Stimulated activated memory B cell treated with anti-CD40 and anti-IgM and Interleukin-4, amounts not matched to agents 10 μg/mL and 1 μg/mL and 100 μg/mL, for 72 hours (primary cell): ENCODE measurements around the gene BTBD16.
A peak's percentile ranks its signal among the peaks of the same experiment; 100 is the strongest.

Experiments used
- ATAC-seq: fragments of 150-1000 bp; cut with Tn5 transposase; 2 replicates; pipeline ENCODE4 v1.10.0; 2021
- H3K27ac Mint-ChIP-seq: one replicate; pipeline ENCODE4 v1.8.0; 2022; ENCODE audit warnings: mild to moderate bottlenecking, mixed read lengths
- H3K27me3 Mint-ChIP-seq: one replicate; pipeline ENCODE4 v1.8.0; 2022; ENCODE audit warnings: mixed read lengths
- H3K36me3 Mint-ChIP-seq: one replicate; pipeline ENCODE4 v1.8.0; 2022; ENCODE audit warnings: mixed read lengths
- H3K4me1 Mint-ChIP-seq: one replicate; pipeline ENCODE4 v1.8.0; 2022; ENCODE audit warnings: mixed read lengths
- H3K4me3 Mint-ChIP-seq: one replicate; pipeline ENCODE4 v1.8.0; 2022; ENCODE audit warnings: mild to moderate bottlenecking, moderate library complexity, mixed read lengths
- H3K9me3 Mint-ChIP-seq: one replicate; pipeline ENCODE4 v1.8.0; 2022; ENCODE audit warnings: mixed read lengths

BTBD16 gene

DNA sequence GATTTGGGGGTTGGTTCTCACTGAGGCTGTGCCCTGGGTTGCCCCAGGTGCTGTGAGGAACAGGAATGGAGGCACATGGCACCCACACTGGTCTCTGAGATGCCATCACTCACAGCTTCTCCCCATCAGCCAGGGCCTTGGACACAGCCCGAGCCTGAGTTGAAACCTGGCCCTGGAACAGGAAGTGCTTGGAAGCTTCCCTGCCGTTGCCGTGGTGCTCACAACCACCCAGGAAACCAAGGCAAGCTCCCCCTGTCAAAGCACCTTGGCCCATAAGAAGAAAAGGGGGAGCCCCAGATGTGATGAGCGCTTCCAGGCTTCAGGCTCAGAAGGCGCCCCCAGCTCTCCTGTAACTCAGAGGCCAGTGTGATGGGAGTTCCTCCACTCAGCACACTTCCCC lies at the start of gene BTBD16:
Gene BTBD16 (plus strand): TSS at position 221 of the 400 bp plus-strand sequence. CDS start 3,786 bp downstream, outside the sequence.
- Mint-ChIP-seq H3K4me3 (no peak within 1 kb of the TSS), H3K9me3 (no peaks in the 10 kb centered on the region), H3K27ac (no peak within 1 kb of the TSS), H3K27me3 (peaks cover 18% of the 10 kb centered on the region), H3K4me1 (no peaks in the 10 kb centered on the region), H3K36me3 (no peaks in the 10 kb centered on the region)
- no peak for ATAC-seq

DNA sequence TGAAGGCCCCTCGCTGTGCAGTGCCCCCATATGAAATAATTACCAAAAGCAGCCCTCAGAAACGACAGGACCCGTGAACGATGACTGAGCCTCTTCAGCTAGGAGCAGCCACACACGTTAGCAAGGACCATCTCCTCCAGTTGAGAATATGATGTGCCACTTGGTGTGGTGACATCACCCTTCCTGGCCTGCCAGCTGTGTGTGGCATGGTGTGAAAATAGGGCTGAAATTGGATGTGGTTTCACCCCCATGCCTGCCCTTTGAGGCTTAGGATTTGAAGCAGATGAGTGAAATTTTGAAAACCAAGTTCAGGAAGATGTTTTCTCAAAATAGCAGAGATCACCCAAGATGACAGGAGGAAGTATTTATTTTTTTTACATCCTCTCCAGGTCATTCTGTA lies 49.1 kb upstream of the BTBD16 start:
- Mint-ChIP-seq H3K27ac (no peak overlapping the region), H3K27me3 (peaks cover 21% of the 10 kb centered on the region), H3K4me3 (no peak overlapping the region), H3K4me1 (no peaks in the 10 kb centered on the region), H3K36me3 (no peaks in the 10 kb centered on the region), H3K9me3 (no peaks in the 10 kb centered on the region)
- no peak for ATAC-seq

DNA sequence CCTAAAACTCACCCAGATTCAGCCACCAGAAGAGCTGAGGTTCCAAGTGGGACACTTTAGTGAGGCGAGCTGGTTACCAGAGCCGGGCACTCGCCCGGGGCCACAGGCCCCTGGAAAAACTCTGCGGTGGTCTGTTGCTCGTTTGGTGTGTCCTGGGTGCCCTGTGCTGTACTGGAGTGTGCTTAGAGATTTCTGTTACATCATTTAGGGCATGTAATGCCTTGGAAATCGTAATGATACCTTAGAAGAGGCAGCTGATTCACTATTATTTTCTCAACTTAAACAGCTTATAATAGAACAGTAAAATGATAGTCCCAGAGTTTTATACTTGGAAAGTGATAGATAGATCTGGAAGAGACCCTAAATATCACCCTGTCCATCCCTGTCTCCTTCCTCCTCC lies 48.5 kb upstream of the BTBD16 start:
- H3K9me3 Mint-ChIP-seq = no peaks in the 10 kb centered on the region
- no peak overlapping the region for H3K4me3 Mint-ChIP-seq
- no peaks in the 10 kb centered on the region for H3K36me3 Mint-ChIP-seq

DNA sequence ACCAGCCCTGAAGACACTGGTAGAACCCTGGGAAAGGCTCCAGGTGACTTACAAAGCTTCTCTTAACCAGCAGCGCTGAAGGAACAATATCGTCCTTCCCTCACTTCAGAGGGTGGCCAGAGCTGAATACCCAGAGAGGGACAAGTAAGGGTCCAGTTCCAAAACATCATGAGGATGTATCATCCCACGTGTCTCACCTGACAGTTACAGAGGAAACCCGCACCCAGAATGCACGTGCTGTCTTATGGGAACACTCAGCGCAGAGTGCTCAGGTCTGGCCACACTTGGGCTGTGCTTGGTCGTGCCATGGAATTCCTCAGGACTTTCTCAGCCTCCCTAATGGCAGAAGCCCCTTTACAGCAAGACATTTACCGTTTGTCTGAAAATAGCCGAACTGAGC lies 46.9 kb upstream of the BTBD16 start:
- peaks cover 15% of the 10 kb centered on the region for H3K27me3 Mint-ChIP-seq
- H3K4me1 Mint-ChIP-seq = no peaks in the 10 kb centered on the region
- no peaks in the 10 kb centered on the region for H3K36me3 Mint-ChIP-seq
- no peak overlapping the region for H3K4me3 Mint-ChIP-seq
- no peaks in the 10 kb centered on the region for H3K9me3 Mint-ChIP-seq
- H3K27ac Mint-ChIP-seq = no peak overlapping the region
- ATAC-seq = no peak

More for the DNA sequence above, 48.5 kb upstream of the BTBD16 start:
- ATAC-seq = no peak
- peaks cover 21% of the 10 kb centered on the region for H3K27me3 Mint-ChIP-seq
- no peaks in the 10 kb centered on the region for H3K4me1 Mint-ChIP-seq
- H3K27ac Mint-ChIP-seq = no peak overlapping the region

DNA sequence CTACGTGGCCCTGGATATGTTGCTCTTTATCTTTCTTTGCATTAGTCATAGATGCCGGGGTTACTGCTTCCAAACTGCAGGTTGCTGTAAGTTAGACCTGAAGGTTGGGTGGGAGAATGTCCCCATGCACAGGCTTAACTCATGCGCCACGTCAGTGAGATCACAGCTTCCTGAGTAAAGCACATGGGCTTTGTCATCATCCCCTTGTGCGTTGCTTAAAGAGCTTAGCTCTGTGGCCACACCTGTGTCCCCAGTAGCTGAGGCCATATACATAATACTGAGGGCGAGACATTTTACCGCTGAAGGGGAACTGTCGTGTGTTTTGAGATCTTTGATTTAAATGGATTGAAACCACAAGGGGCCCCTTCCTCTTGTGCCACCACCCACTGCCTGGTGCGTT lies 45.8 kb upstream of the BTBD16 start:
- Mint-ChIP-seq H3K4me3 (no peak overlapping the region), H3K36me3 (no peaks in the 10 kb centered on the region), H3K27ac (no peak overlapping the region), H3K4me1 (no peaks in the 10 kb centered on the region), H3K27me3 (peaks cover 10% of the 10 kb centered on the region), H3K9me3 (no peaks in the 10 kb centered on the region)
- ATAC-seq = no peak

DNA sequence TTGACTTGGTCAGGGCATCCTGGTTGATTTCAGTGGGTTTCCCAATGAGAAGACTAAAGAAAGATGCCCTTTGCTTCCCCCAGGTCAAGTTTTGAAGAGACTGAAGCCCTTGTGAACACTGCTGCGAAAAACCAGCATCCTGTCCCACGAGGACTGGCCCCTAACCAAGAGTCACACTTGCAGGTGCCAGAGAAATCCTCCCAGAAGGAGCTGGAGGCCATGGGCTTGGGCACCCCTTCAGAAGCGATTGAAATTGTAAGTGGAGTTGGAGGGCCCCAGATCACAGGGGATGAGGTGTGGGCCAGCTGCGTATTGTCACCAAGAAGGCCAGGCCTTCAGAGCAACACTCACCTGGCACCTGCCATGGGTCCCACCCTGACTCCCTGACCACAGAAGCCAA lies 43.3 kb upstream of the BTBD16 start:
- Mint-ChIP-seq H3K4me1 (no peaks in the 10 kb centered on the region), H3K4me3 (no peak overlapping the region), H3K9me3 (no peaks in the 10 kb centered on the region), H3K27ac (no peak overlapping the region), H3K36me3 (no peaks in the 10 kb centered on the region), H3K27me3 (peaks cover 10% of the 10 kb centered on the region)
- no peak for ATAC-seq

DNA sequence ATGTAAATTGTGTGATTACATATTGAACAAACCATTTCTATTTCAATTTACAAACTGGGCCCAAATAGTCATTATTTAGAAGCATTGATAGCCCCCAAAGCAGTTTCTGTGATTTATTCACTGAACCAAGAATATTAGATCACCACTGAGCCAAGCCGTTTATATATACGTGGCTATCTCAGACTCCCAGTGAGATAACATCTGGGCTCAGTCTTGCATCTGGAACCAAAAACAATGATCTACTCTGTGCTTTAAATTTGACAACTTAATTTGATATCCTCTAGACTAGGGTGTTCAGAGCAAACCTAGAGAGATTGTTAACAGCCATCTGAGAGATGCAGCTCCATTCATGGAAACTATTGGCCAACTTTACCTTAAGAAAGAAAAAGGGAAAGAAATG lies 41.4 kb upstream of the BTBD16 start:
- Mint-ChIP-seq H3K4me3 (no peak overlapping the region), H3K27ac (no peak overlapping the region), H3K9me3 (no peaks in the 10 kb centered on the region), H3K4me1 (no peaks in the 10 kb centered on the region), H3K27me3 (peaks cover 21% of the 10 kb centered on the region), H3K36me3 (no peaks in the 10 kb centered on the region)
- ATAC-seq = no peak

DNA sequence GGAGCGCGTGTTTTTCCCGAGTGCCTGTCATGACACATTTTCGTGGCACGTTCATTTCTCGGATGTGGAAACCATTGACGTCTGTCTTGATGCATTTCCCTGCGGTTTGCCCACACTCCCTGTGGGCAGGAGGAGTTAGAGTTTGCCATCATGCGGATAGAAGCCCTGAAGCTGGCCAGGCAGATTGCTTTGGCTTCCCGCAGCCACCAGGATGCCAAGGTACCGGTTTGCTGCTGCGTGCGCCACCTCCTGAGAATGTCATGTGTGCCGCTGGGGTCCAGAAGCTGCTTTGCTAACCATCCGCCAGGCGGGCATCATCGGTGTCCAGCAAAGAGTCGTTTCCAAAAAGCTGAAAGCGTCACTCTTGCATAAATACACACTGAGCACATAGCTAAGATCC lies 40.9 kb upstream of the BTBD16 start:
- Mint-ChIP-seq H3K27me3 (peaks cover 21% of the 10 kb centered on the region), H3K4me3 (no peak overlapping the region), H3K4me1 (no peaks in the 10 kb centered on the region), H3K36me3 (no peaks in the 10 kb centered on the region), H3K9me3 (no peaks in the 10 kb centered on the region), H3K27ac (no peak overlapping the region)
- ATAC-seq = no peak

DNA sequence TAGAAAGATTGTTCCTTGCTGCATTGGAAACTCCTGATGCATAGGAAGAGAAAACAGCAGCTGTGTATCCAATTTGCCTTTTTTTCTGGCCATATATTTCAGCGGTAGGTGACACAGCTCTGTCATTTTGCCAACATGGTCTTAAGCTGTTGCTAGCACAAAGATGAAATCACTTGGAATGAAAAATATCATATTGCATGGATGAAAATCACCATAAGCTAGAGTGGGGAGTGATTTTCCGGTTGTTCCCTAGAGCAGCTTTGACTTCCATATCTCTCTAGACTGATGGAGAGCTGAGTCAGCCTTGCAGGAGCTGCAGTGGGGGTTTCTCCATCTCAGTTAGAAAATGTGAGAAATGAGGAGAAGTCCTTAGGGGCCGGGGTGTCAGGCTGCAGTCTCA lies 38.3 kb upstream of the BTBD16 start:
- Mint-ChIP-seq H3K27me3 (peaks cover 10% of the 10 kb centered on the region), H3K9me3 (no peaks in the 10 kb centered on the region), H3K4me1 (no peaks in the 10 kb centered on the region)

DNA sequence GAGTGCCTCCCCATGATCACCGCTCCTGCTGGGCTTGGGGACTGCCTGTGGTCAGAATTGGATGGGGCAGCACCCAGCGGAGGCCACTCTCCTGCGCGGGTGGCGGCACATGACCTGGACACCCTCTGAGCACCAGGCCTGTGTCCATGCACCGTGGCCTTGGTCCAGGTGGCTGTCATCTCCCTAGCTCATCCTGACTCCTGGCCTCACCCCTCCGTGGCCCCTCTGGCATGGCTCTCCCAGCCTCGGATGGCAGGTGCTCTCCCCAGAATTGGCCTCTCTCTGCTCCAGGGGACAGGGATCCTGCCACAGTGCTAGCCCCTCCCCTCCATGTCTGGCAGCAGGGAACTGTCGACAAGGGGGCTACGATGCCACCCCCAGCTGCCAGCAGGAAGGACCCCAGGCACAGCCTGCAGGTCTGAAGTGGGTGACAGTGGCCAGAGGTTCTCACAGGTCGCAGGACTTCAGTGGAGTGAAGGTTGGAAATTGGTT lies 37.2 kb upstream of the BTBD16 start:
- Mint-ChIP-seq H3K27ac (no peak overlapping the region), H3K9me3 (no peaks in the 10 kb centered on the region), H3K4me3 (no peak overlapping the region), H3K4me1 (no peaks in the 10 kb centered on the region), H3K36me3 (no peaks in the 10 kb centered on the region), H3K27me3 (peaks cover 10% of the 10 kb centered on the region)
- peak; percentile 6 for ATAC-seq

More for the DNA sequence above, 38.3 kb upstream of the BTBD16 start:
- no peak overlapping the region for H3K27ac Mint-ChIP-seq
- no peaks in the 10 kb centered on the region for H3K36me3 Mint-ChIP-seq
- ATAC-seq = no peak
- no peak overlapping the region for H3K4me3 Mint-ChIP-seq

DNA sequence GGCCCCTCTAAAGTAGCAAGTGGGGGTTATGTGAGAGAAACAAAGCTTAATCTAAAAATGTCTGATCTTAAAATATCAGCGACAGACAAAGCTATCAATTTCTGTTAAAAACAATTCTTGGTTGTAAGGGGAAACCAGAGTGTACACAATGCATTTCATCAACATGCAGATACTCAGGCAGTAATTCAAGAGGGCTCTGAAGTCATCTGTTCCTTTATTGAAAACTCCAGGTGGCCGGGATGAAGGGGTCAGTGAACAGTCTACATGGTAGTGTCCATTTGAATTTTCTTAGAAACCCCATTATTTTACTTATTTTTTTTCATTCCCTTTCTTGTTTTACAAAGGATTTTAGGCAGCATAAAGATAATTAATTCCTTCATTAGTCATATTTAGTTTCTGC lies 36.7 kb upstream of the BTBD16 start:
- ATAC-seq = no peak
- no peak overlapping the region for H3K4me3 Mint-ChIP-seq
- H3K36me3 Mint-ChIP-seq = no peaks in the 10 kb centered on the region
- peaks cover 10% of the 10 kb centered on the region for H3K27me3 Mint-ChIP-seq
- H3K4me1 Mint-ChIP-seq = no peaks in the 10 kb centered on the region
- H3K9me3 Mint-ChIP-seq = no peaks in the 10 kb centered on the region
- H3K27ac Mint-ChIP-seq = no peak overlapping the region

DNA sequence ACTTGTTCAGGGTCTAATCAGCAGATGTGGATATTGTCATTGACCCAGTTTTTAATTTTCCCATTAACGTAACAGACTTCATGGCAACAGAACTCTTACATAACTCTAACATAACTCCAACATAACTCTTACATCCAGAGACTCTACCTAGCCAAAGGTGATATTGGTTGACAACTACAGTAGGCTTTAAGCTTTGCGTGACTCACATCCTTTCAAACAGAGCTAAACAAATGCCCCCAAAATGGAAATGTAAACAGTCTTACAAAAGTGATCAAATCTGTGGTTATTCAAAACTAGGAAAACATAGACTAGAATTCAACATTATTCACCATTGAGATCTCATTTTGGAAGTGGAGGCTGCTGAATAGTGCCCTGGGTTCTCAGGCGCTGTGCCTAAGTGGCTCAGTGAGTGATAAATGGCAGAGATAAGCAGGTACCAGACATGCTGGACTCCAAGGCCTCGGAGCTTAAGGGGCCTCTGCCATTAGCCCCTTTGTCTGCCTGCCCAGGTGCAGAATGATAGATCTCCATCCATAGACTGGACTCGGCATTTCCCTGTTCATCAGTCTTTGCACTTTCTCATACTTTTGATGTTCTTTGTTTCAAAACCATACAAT lies 34.3 kb upstream of the BTBD16 start:
- H3K9me3 Mint-ChIP-seq = no peaks in the 10 kb centered on the region
- no peak for ATAC-seq
- H3K27me3 Mint-ChIP-seq = peaks cover 10% of the 10 kb centered on the region
- no peak overlapping the region for H3K4me3 Mint-ChIP-seq
- no peaks in the 10 kb centered on the region for H3K36me3 Mint-ChIP-seq
- no peak overlapping the region for H3K27ac Mint-ChIP-seq
- no peaks in the 10 kb centered on the region for H3K4me1 Mint-ChIP-seq

DNA sequence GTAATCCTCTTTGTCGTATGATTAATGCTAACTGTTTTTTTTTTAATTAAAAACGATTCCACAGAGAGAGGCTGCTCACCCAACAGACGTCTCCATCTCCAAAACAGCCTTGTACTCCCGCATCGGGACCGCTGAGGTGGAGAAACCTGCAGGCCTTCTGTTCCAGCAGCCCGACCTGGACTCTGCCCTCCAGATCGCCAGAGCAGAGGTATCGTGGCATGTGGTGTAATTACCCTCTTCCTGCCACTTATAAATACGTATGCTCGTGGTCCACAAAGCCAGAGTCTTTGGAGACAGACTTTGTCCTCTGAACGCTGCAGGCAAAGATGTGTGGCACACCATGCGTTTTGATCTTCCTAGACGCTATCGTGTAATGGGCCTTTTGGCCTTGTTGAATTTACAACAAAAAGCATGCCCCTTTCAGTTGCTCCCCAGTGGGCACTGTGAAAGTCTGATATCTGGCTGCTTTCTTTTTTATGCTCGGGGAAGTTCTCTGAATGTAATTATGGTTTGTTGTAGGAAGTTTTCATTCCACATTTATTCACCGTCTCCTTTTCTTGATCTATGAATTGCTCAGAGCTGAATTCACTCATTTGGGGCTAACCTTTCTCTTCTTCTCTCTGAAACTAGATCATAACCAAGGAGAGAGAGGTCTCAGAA lies 33.6 kb upstream of the BTBD16 start:
- Mint-ChIP-seq H3K36me3 (no peaks in the 10 kb centered on the region), H3K4me1 (no peaks in the 10 kb centered on the region), H3K4me3 (no peak overlapping the region), H3K27me3 (peaks cover 10% of the 10 kb centered on the region), H3K27ac (no peak overlapping the region), H3K9me3 (no peaks in the 10 kb centered on the region)
- no peak for ATAC-seq

DNA sequence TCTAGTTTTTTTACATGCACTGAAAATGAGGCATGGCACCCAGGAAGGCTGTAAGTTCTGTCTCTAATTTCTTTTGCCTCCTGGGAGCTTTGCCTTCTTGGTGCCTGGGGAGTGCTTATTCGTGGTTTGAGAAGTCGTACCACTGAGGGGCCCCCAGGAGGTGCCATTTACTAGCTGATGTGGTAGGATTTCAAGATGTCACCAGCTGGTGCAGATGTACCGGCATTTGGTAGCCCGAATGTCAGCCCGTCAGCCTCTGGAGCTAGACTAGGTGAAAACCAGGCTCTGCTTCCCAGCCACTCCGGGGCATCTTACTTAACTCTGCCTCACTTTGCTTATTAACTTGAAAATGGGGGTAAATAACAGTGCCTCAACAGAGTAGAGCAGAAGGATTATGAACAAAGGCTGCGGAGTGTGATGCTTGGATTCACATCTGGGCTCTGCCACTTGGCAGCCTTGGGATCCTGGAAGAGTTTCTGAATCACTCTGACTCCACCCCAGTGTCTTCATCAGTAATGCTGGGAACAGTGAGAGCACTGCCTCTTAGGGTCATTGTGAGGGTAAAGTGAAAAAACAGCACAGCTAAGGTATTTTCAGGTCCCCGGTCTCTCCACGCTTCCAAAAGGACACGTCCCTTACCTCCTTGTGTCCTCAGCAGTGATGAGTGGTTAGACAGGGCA lies 31.4 kb upstream of the BTBD16 start:
- no peaks in the 10 kb centered on the region for H3K27me3 Mint-ChIP-seq
- H3K9me3 Mint-ChIP-seq = no peaks in the 10 kb centered on the region
- ATAC-seq = no peak
- no peak overlapping the region for H3K27ac Mint-ChIP-seq
- H3K36me3 Mint-ChIP-seq = no peaks in the 10 kb centered on the region
- H3K4me3 Mint-ChIP-seq = no peak overlapping the region
- H3K4me1 Mint-ChIP-seq = no peaks in the 10 kb centered on the region

DNA sequence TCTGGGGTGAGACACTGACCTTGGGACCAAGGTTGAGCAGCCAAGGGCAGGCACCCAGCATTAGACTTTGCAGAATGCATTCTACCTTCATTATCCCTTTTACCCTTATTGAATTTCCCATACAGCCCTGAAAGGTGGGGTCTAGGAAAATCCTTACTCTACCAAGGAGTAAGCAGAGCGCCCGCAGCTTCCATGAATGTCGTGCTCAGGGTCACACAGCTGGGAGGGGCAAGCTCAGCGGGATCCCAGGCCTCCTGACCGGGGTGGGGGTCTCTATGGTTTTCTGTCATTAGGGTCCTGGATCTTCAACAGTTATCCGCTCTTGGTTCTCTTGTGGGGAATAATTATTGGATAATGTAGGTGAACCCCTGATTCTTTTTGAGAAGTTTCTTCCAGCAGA lies 30.7 kb upstream of the BTBD16 start:
- no peak for ATAC-seq
- no peak overlapping the region for H3K4me3 Mint-ChIP-seq
- no peaks in the 10 kb centered on the region for H3K27me3 Mint-ChIP-seq
- H3K27ac Mint-ChIP-seq = no peak overlapping the region
- no peaks in the 10 kb centered on the region for H3K9me3 Mint-ChIP-seq
- H3K4me1 Mint-ChIP-seq = no peaks in the 10 kb centered on the region
- H3K36me3 Mint-ChIP-seq = no peaks in the 10 kb centered on the region

DNA sequence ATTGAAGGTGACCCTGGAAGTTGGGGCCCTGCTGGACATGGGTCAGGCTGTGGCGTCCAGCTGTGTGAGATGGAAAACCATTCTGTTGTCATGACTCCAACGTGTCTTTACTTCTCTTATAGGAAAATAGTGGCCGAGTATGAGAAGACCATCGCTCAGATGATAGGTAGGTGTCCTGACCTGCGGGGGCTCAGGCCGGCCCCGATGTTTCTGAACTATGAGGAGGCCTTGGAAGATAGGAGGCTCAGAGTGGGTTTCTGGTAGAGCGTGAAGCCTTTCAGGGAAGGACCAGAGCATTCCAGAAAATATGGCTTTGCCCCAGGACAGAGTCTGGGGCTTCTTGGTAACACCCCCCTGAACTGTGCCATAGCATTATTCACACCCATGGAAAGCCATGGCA lies 29.3 kb upstream of the BTBD16 start:
- Mint-ChIP-seq H3K36me3 (no peaks in the 10 kb centered on the region), H3K4me1 (no peaks in the 10 kb centered on the region), H3K4me3 (no peak overlapping the region), H3K9me3 (no peaks in the 10 kb centered on the region), H3K27me3 (no peaks in the 10 kb centered on the region), H3K27ac (no peak overlapping the region)
- ATAC-seq = no peak
